ENCODE measurements around the gene VPS26C. TPM values are rescaled to one million over a fixed set of nuclear protein-coding genes. Genes with fewer than 3 reads are reported as not detected.

Gene VPS26C
- total RNA-seq, 1 experiment from 2014 or later, result 47.4 TPM

- no peak for TF ChIP-seq REST (IDR thresholded peaks at IDR 0.05; ENCODE audit: insufficient read depth in 1 of 2, low read depth in 2 of 2, low read length in 1 of 2)
- Histone ChIP-seq H3K36me3 (ENCODE audit: control insufficient read depth, insufficient read depth, low read length) (no peaks in the 10 kb centered on the region; the same call in 1 of the 2 replicates), H3K4me3 (ENCODE audit: low read depth in 2 of 2, low read length in 2 of 2) (no peak overlapping the region), H3K27me3 (ENCODE audit: control insufficient read depth, insufficient read depth, low read length) (no peaks in the 10 kb centered on the region), H3K4me1 (ENCODE audit: control insufficient read depth, insufficient read depth, low read length) (no peaks in the 10 kb centered on the region), H3K27ac (ENCODE audit: low read length) (no peak overlapping the region), H3K9me3 (ENCODE audit: control insufficient read depth, insufficient read depth, low read depth, low read length) (no peaks in the 10 kb centered on the region)
- BruUV-seq (replicated peaks), result no TSS peak
- CTCF ChIA-PET, result no interaction called here
- DNase-seq (ENCODE audit: low read depth, low spot score) (no peak), ATAC-seq (no peak)
- in situ Hi-C loops (cut with HindIII; ENCODE audit: low pct_unique_long_range_greater_than_20kb, low sequenced_read_pairs) (no loop called here), intact Hi-C loops (cut with micrococcal nuclease; ENCODE audit: unreplicated experiment) (no loop called here)
- POLR2A ChIA-PET, result no interaction called here
Measured at GRCh38 chr21:37237764-37238163, 29.4 kb downstream of the VPS26C start.

DNA sequence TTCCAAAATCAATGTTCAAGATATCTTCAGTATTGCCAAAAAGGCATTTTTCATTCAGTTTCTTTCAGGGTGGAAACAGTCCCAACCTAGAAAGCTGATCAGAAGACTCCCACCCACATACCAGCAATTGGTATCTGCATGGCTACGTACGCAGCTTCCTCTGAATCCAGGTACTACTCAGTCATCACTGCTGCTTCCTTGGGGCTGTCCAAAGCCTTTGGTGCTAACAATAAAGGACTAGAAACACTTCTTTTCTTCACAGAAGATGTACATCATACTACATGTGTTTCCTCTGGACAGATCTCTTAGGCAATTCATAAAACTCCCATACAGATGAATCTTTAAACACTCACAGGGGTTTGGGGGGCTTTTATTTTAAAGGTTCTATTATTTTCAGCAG is 29.8 kb downstream of the VPS26C start:
- intact Hi-C loops (cut with micrococcal nuclease; ENCODE audit: unreplicated experiment) (no loop called here), in situ Hi-C loops (cut with HindIII; ENCODE audit: low pct_unique_long_range_greater_than_20kb, low sequenced_read_pairs) (no loop called here)
- ChIA-PET POLR2A (no interaction called here), CTCF (no interaction called here)
- no peaks in the 10 kb centered on the region; the same call in 1 of the 2 replicates for H3K36me3 ChIP-seq (ENCODE audit: control insufficient read depth, insufficient read depth, low read length)
- BruUV-seq (replicated peaks), result no TSS peak
- H3K27me3 ChIP-seq (ENCODE audit: control insufficient read depth, insufficient read depth, low read length), result no peaks in the 10 kb centered on the region
- H3K4me3 ChIP-seq (ENCODE audit: low read depth in 2 of 2, low read length in 2 of 2), result no peak overlapping the region
- H3K27ac ChIP-seq (ENCODE audit: low read length), result no peak overlapping the region
- DNase-seq (ENCODE audit: low read depth, low spot score), result no peak
- no peaks in the 10 kb centered on the region for H3K4me1 ChIP-seq (ENCODE audit: control insufficient read depth, insufficient read depth, low read length)
- no peaks in the 10 kb centered on the region for H3K9me3 ChIP-seq (ENCODE audit: control insufficient read depth, insufficient read depth, low read depth, low read length)
- no peak for TF ChIP-seq REST (IDR thresholded peaks at IDR 0.05; ENCODE audit: insufficient read depth in 1 of 2, low read depth in 2 of 2, low read length in 1 of 2)
- TF ChIP-seq POLR2AphosphoS5 (IDR thresholded peaks at IDR 0.05; ENCODE audit: low read depth, low read length), result no peak
- no peak for TF ChIP-seq SIN3A (IDR thresholded peaks at IDR 0.05; ENCODE audit: borderline replicate concordance, insufficient read depth, low read depth, low read length)
- no peak for TF ChIP-seq TCF7L2 (IDR thresholded peaks at IDR 0.05; ENCODE audit: low read depth, low read length)
- ATAC-seq, result no peak

DNA sequence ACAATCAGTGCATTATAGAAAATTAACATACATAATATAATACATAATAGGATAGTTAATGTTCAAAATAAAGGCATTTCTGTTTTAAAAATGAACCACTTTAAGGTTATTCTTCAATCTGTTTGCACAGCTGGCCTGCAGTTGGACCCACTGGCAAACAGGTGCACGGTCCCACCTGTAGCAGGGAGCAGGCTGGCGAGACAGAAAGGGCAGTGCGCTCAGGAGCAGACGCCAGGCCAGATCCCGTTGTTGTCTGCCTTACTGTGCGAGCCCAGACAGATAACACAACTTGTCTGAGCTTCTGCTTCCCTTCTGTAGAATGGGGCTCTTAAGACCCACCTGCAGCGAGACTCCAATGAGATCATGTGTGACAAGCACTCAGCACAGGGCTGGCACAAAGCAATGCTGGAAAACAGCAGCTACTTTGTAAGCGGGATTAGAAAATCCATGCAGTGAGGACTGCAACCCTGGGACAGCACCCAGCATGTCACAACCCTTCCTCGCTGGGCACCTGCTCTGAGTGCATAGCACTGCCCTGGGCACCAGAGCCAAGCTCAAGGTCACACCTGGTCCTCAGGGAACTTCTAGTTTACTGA is 33.5 kb downstream of the VPS26C start:
- no peak overlapping the region for H3K4me3 ChIP-seq (ENCODE audit: low read depth in 2 of 2, low read length in 2 of 2)
- no peaks in the 10 kb centered on the region for H3K9me3 ChIP-seq (ENCODE audit: control insufficient read depth, insufficient read depth, low read depth, low read length)
- H3K36me3 ChIP-seq (ENCODE audit: control insufficient read depth, insufficient read depth, low read length), result peaks cover 2% of the 10 kb centered on the region; the same call in 1 of the 2 replicates
- H3K27ac ChIP-seq (ENCODE audit: low read length), result no peak overlapping the region
- TF ChIP-seq TCF7L2 (IDR thresholded peaks at IDR 0.05; ENCODE audit: low read depth, low read length) (no peak), REST (IDR thresholded peaks at IDR 0.05; ENCODE audit: insufficient read depth in 1 of 2, low read depth in 2 of 2, low read length in 1 of 2) (no peak), SIN3A (IDR thresholded peaks at IDR 0.05; ENCODE audit: borderline replicate concordance, insufficient read depth, low read depth, low read length) (no peak), POLR2AphosphoS5 (IDR thresholded peaks at IDR 0.05; ENCODE audit: low read depth, low read length) (no peak)
- TF ChIP-seq, protein P1, sequence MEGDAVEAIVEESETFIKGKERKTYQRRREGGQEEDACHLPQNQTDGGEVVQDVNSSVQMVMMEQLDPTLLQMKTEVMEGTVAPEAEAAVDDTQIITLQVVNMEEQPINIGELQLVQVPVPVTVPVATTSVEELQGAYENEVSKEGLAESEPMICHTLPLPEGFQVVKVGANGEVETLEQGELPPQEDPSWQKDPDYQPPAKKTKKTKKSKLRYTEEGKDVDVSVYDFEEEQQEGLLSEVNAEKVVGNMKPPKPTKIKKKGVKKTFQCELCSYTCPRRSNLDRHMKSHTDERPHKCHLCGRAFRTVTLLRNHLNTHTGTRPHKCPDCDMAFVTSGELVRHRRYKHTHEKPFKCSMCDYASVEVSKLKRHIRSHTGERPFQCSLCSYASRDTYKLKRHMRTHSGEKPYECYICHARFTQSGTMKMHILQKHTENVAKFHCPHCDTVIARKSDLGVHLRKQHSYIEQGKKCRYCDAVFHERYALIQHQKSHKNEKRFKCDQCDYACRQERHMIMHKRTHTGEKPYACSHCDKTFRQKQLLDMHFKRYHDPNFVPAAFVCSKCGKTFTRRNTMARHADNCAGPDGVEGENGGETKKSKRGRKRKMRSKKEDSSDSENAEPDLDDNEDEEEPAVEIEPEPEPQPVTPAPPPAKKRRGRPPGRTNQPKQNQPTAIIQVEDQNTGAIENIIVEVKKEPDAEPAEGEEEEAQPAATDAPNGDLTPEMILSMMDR (IDR thresholded peaks at IDR 0.05), result no peak
- no peaks in the 10 kb centered on the region for H3K27me3 ChIP-seq (ENCODE audit: control insufficient read depth, insufficient read depth, low read length)
- CTCF ChIA-PET, result no interaction called here
- no TSS peak for BruUV-seq (replicated peaks)
- H3K4me1 ChIP-seq (ENCODE audit: control insufficient read depth, insufficient read depth, low read length), result no peaks in the 10 kb centered on the region
- in situ Hi-C loops (cut with HindIII; ENCODE audit: low pct_unique_long_range_greater_than_20kb, low sequenced_read_pairs), result no loop called here
- DNase-seq (ENCODE audit: low read depth, low spot score), result no peak
- intact Hi-C loops (cut with micrococcal nuclease; ENCODE audit: unreplicated experiment), result no loop called here
- no peak for ATAC-seq
- POLR2A ChIA-PET, result no interaction called here

Measured in Panc1 (cell line).